Testis (tissue), 2 donors: ENCODE data around the gene ZFR.

Experiments used
- POLR2A ChIP-seq: fragments of 450-650 bp; IDR thresholded peaks from one replicate; pipeline ENCODE4 v1.6.1; 2017; ENCODE audit warnings: antibody characterized with exemption, mild to moderate bottlenecking, moderate library complexity
- TF ChIP-seq, protein P1 (sequence below), 3 experiments: fragments of 450-650 bp in 2 of 3; fragments of 200-600 bp in 1 of 3; sonication (generic) in 1 of 3; IDR thresholded peaks; one replicate each; pipeline ENCODE4 v1.5.1; 2016 to 2019; ENCODE audit warnings: antibody characterized with exemption in 3 of 3, mild to moderate bottlenecking in 2 of 3, moderate library complexity in 1 of 3

DNA sequence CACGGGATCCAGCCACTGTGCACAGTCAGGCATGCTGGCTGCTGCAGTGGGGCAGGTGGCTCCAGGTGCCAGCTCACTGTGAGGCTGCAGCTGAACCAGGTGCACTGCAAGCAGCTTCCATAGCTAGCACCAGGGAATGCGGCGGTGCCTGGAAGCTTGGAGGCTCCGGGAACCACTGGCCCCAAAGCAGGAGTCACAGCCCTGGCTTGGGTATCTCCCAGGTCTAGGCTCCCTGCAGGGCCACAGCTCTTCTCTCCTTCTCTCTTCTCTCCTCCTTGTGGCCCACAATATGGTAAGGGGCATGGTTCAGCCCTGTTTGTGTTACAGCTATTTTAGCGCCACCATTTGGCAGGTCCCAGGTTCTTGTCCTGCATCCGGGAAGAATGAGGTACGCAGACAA, 125.1 kb downstream of the ZFR start:
- TF ChIP-seq, protein P1, sequence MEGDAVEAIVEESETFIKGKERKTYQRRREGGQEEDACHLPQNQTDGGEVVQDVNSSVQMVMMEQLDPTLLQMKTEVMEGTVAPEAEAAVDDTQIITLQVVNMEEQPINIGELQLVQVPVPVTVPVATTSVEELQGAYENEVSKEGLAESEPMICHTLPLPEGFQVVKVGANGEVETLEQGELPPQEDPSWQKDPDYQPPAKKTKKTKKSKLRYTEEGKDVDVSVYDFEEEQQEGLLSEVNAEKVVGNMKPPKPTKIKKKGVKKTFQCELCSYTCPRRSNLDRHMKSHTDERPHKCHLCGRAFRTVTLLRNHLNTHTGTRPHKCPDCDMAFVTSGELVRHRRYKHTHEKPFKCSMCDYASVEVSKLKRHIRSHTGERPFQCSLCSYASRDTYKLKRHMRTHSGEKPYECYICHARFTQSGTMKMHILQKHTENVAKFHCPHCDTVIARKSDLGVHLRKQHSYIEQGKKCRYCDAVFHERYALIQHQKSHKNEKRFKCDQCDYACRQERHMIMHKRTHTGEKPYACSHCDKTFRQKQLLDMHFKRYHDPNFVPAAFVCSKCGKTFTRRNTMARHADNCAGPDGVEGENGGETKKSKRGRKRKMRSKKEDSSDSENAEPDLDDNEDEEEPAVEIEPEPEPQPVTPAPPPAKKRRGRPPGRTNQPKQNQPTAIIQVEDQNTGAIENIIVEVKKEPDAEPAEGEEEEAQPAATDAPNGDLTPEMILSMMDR (IDR thresholded peaks at IDR 0.05), result no peak
- TF ChIP-seq POLR2A, result no peak
